ENCODE results near the gene FLT3. TPM values are rescaled to one million over a fixed set of nuclear protein-coding genes. Genes with fewer than 3 reads are reported as not detected.
"Not testable (repeated sequence)": the region's sequence is repeated elsewhere in the genome, so short reads cannot be mapped to it uniquely, and the experiment has no call there.

FLT3 gene
- polyA plus RNA-seq, 3 donors, result 0.19 to 1.8 TPM; not detected in 1

DNA sequence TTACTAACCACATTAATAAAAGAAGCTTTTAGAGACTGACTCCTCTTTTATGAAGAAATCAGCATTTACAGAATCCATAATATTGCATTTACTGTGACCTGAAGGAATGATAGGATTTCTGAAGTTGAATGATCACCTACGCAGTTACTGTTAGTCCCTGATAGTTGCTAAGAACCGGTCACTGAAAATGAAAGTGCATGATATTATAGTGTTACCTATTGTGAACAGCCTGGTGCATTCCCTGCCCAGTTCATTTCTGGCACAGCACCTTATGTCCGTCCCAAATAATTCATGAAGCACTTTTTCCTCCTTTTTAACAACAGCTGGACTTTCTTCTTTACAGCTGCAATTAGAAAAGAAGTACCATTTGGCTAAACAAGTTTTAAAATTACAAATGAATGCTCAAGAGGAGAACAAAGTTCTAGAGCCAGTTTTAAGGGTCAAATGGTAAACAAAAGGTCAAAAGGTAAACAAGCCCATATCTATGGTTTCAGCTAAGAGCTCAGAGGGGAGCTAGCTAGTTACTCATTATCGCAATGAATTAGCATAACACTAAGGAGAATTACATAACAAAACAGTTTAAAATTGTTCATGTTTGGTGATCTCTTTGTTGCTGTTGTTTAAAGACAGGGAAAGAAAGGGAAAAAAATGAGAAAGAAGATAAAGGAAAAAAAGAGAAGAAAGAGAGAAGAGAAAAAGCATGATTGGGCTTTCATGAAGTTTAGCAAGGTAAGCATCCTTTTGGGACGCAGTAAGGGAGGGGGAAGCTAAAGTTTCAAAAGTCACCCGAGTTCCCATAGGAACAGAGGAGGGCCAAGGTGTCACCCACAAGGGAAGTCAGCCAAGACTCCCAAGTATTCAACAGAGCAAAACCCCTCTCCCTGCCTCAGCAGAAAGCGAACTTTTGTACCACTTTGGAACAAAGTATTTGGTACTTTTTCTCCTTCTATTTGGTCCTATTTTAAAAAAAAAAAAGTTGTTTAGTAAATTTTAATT is 50.2 kb downstream of the FLT3 start:
- WGBS, 3 donors, result 28 to 52% (median 49%) methylated on average over 7 of the region's 7 CpGs
- H3K27ac ChIP-seq (ENCODE audit: low read depth, low read length), result no peak overlapping the region

DNA sequence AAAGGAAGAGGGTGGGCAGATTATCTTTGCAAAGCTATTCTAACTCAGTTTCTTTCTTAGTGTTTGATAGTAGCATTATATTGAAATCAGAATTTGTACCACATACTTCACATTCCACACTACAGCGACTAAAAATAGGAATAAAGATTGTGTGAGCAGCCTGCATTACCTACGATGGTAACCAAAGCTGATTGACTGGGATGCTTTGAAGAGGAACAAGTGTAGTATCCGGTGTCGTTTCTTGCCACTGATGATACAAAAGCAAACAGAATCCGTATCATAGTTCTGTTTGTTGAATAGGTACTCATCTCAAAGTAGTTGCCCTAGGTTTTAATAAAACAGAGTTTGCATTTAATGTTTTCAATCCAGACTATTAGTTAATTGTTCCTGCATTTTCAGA is 51.2 kb downstream of the FLT3 start:
- no peak overlapping the region for H3K27ac ChIP-seq (ENCODE audit: low read depth, low read length)
- WGBS, 3 donors, result 53 to 66% (median 66%) methylated on average over 5 of the region's 5 CpGs

DNA sequence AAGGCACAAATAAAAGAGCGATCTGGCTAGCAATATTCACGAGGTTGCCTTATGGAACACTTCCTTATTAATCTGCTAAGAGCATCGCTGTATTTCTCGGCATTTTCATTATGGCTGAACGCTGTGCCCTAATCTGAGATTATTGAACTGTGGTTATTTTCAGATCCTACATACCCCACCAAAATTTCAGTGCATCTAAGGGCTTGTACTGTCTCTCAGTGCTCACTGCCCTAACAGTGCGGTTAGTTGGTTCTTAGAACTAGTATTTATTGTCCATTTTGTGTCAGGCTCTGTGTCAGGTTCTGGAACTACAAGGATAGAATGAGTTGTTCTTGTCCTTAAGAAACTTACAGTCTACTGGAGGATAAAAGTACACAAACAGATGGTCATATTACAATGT is 51.6 kb downstream of the FLT3 start:
- H3K27ac ChIP-seq (ENCODE audit: low read depth, low read length), result no peak overlapping the region
- 73 to 84% (median 84%) methylated on average over 6 of the region's 6 CpGs for WGBS, 3 donors

DNA sequence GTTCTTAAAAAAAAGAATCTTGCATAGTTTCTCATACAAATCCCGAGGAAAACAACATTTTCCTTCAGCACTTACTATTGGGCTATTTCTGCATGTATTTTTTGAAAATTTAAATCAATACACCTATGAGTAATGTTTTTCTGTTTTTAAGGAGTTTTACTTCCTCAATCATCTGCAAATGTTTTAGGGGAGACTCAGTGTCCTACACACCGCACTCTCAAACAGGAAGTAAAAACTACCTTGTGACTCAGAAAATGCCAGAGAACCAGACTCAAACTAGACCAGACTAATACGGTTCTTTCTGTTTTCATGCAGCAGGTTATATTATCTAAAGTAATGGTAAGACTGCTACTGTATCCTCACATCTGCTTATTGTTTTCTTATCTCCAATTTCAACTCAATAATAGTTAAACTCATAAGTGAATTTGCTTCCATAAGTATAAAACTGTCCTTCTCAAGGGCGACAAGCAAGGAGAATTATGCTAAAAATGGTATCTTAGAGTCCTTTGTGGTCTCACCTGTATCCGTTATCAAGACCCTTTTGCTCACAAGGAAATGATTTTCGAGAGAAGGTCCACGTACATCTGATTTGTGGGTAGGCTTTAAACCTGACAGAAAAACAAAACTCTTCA is 52.5 kb downstream of the FLT3 start:
- 60 to 73% (median 63%) methylated on average over 7 of the region's 7 CpGs for WGBS, 3 donors

DNA sequence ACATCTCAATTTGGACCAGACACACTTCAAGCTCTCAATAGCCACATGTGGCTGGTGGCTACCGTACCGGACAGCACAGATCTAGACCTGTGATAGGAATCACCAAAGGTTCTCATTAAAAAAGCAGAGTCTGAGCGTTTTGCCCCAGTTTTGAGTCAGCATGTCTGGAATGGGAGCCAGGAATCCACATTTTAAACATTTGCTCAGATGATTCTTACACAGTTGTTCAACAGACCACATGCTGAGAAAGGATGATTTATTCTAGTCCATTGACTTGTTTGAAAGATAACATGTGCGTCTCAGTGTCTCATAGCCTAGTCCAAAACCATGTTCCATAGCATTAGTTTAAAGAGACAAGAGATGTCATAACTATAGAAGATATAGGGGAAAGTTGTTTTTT is 53.4 kb downstream of the FLT3 start:
- no peak overlapping the region for H3K27ac ChIP-seq (ENCODE audit: low read depth, low read length)
- WGBS, 3 donors, result 57 to 82% (median 65%) methylated on average over 4 of the region's 4 CpGs

More for the DNA sequence above, 52.5 kb downstream of the FLT3 start:
- no peak overlapping the region for H3K27ac ChIP-seq (ENCODE audit: low read depth, low read length)

DNA sequence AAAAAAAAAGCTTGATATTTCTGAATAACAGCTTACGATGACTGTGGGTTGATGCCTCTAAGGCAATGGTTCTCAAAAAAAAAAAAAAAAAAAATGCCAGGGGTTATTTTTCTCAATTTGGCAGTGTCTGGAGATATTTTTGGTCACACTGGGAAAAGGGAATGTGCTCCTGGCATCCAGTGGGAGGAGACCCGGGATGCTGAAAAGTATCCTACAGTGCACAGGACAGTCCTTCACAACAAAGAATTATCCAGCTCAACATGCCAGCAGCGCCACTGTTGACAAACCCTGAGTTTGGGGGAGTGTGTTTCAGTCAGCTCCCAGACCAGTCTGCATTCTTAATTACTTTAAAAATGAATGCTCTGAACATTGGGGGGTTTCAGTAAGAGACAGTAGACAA is 54.5 kb downstream of the FLT3 start:
- H3K27ac ChIP-seq (ENCODE audit: low read depth, low read length), result no peak overlapping the region
- 77 to 83% (median 79%) methylated on average over 3 of the region's 3 CpGs for WGBS, 3 donors

DNA sequence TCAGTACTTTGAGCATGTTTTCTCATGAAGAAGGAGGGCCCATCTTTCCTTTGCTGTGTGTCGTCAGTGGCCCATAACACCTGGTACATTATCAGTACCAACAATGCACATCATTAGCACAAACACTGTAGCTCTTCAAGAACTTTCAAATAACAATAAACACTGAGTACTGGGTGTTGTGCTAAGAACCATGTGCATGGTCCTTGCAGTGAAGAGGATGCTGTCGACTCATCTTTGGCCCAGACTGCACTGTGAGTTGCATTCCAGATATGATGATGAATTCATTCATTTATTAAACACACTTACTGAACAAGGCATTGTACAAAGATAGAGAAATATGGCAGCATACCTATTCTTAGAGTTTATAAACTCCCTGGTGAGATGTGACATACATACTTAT is 55.8 kb downstream of the FLT3 start:
- H3K27ac ChIP-seq (ENCODE audit: low read depth, low read length), result no peak overlapping the region
- WGBS, 3 donors, result 89 to 94% (median 91%) methylated on average over 2 of the region's 2 CpGs

DNA sequence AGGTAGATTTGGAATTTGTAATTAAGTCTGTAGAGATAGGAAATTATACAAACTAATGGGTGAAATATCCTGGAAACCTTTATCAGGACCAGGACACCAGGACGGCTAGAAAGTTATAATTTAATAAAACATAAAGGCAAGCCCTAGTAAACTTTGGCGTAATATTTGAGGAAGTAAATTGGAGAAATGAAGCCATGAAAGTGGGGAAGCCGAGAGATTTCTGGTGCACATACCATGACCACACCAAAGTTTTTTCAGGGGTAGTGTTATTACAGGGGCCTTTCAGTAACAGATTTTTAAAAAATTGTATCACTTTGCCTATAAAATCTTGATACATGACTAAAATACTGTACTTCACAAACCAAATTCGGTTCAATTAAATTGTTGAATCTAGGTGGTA is 57.2 kb downstream of the FLT3 start:
- H3K27ac ChIP-seq (ENCODE audit: low read depth, low read length), result no peak overlapping the region
- WGBS, 3 donors, result 62 to 82% (median 65%) methylated on average over 4 of the region's 4 CpGs

DNA sequence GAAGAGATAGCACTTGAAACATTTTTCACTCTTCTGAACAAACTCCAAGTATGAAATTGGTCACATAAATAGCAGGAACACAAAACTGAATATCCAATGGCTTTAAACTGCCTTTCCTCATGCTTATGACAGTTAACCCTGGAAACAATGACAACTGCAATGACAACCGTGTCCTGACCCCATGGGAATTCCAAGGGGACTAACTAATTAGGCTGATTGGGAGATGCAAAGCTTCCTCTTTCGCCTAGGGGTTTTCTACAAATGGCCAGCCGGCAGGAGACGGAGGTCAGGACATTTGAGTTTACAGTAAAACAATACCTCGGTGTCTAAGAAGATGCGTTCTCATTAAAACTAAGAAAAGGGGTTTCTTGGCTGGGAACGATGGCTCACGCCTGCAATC is 58.9 kb downstream of the FLT3 start:
- no peak overlapping the region for H3K27ac ChIP-seq (ENCODE audit: low read depth, low read length)
- 66 to 74% (median 69%) methylated on average over 8 of the region's 8 CpGs for WGBS, 3 donors

DNA sequence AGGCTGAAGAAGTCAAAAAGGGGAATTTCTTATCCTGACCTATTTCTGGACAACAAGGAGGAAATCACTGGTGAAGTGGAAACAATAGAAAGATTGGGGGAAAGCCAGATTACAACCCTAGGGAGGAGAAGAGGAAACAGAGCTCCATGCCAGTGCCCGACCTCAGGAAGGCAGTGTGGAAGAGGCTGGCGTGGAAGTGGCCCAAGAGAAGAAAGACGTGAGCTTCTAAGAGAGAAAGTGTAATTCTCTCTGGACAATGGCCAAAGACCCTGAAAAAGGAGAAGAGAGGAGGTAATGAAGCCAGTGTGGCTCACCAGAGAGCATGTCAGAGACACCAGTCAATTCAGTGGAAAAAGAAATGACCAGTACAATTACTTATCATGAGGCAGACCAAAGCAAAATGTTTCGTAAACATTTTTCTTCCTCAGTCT is 59.3 kb downstream of the FLT3 start:
- 36 to 74% (median 37%) methylated on average over 4 of the region's 4 CpGs for WGBS, 3 donors
- H3K27ac ChIP-seq (ENCODE audit: low read depth, low read length), result no peak overlapping the region

DNA sequence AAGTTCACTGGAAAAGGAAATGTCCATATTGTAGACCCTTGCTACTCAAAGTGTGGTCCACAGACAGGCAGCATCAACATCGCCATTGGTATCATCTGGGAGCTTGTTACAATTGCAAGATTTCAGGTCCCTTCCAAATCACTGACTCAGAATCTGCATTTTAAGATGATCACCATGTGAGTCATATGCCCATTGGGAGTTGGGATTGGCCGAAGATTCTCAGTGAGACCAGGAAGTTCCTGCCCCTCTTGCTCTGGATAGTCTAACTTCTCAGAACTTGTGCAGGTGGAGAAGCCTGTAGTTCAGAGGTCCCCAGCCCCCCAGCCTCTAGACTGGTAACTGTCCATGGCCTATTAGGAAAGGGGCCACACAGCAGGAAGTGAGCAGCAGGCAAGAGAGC is 63.0 kb downstream of the FLT3 start:
- WGBS, 3 donors, result 51 to 83% (median 67%) methylated on average over 2 of the region's 2 CpGs
- H3K27ac ChIP-seq (ENCODE audit: low read depth, low read length), result no peak overlapping the region

DNA sequence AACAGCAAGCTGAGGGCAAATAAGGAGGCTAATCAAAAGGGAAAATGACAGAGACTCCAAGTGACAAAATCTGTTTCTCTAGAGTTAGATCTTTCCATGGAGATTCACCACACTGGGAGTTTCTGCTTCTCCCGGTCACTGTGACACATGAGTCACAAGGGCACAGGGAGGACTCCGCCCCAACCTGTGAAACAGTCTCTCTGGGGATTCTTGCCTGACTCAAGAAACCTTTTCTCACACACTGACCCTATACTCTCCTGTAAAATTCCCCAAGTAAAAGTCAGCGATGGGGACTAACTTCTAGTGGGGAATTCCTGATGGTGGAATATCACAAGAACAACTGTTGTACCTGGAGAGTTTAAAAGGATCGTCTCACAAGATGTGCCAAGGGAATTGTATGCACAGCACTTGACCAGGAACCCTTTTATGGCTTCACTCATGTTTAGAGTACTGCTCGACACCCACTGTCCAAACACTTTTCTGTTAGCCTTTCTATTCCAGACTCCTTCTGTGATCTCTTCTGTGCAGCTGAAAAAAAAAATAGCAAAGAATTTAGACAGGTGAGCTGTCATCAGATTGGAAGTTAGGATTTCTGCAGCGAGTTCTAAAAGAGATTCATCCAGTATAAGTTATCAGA is 65.1 kb downstream of the FLT3 start:
- WGBS, 3 donors, result 56 to 71% (median 68%) methylated on average over 6 of the region's 6 CpGs
- H3K27ac ChIP-seq (ENCODE audit: low read depth, low read length), result no peak overlapping the region

DNA sequence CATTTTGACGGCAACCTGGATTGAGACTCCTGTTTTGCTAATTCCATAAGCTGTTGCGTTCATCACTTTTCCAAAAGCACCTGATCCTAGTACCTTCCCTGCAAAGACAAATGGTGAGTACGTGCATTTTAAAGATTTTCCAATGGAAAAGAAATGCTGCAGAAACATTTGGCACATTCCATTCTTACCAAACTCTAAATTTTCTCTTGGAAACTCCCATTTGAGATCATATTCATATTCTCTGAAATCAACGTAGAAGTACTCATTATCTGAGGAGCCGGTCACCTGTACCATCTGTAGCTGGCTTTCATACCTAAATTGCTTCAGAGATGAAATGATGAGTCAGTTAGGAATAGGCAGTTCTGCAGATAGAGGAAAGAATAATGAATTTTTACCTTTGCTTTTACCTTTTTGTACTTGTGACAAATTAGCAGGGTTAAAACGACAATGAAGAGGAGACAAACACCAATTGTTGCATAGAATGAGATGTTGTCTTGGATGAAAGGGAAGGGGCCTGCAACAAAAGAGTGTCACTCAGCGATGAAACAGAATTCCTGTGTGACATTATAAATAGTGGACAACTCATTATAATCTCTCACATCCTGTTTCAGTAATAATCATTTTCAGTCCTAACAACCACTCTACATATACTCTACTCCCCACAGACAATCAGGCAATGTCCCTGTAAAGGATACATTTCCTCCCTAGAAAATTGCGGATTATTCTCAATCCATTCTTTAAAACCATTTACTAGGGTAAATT is 66.3 kb downstream of the FLT3 start:
- WGBS, 3 donors, result 82 to 90% (median 88%) methylated on average over 8 of the region's 8 CpGs
- H3K27ac ChIP-seq (ENCODE audit: low read depth, low read length), result no peak overlapping the region

DNA sequence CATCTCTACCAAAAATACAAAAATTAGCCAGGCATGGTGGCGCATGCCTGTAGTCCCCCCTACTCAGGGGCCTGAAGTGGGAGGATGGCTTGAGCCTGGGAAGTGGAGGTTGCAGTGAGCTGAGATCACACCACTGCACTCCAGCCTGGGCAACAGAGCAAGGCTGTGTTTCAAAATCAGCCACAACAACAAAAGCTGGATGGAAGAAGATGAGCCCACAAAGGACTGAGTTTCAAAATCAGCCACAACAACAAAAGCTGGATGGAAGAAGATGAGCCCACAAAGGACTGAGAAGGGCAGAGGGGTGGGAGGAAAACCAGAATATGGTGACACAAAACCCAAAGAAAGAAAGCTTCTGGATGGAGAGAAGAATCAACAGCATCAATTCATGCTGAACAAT is 67.9 kb downstream of the FLT3 start:
- not testable (repeated sequence) for H3K27ac ChIP-seq (ENCODE audit: low read depth, low read length)
- 82 to 100% (median 90%) methylated on average over 1 of the region's 1 CpG for WGBS, 3 donors

DNA sequence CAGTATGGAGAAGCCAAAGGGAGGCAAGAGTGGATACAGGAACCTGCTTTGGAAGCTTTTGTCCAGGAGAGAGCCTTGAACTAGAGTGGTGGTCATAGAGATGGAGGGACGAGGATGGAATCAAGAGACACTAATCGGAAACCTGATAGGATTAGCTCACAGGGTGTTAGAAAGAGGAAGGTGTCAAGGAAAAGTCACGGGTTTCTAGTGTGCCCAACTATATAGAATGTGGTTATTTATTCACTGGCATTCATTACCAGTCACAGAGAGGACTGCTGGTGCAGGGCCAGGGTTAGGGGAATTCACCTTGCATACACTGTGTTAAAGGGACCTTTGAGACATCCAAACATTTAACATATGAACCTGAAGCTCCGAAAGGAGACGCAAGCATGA is 68.5 kb downstream of the FLT3 start:
- 65 to 85% (median 68%) methylated on average over 5 of the region's 5 CpGs for WGBS, 3 donors
- H3K27ac ChIP-seq (ENCODE audit: low read depth, low read length), result no peak overlapping the region

DNA sequence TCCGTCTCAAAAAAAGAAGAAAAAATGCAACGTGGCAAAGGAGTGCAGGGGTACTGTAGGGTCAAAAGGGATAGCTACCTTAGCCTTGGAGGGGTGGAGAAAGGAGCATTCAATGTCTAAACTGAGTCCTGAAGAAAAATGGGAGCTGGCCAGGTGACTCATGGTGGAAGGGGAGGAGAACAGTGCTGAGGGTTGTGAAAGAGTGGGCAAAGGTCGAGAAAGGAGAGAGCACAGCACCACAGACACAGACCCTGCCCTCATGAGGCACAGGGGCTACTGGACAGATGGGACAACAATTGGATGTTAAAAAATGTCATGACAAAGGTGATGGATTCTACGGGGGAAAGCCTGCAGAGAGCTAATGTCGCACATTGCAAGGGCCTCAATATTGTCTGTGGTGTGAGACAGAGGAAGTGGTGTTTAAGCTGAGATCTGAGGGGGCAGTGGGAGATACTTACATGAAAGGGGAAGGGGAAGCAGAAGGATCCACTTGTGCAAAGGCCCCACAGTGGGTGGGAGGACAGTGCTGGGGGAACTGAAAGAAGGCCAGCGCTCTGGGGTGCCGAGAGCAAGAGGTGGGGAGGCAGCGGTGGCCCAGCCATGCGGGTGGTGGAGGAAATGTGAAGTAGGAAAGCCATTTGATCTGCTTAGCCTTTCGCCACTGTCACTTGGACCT is 69.0 kb downstream of the FLT3 start:
- 61 to 86% (median 65%) methylated on average over 10 of the region's 10 CpGs for WGBS, 3 donors
- no peak overlapping the region for H3K27ac ChIP-seq (ENCODE audit: low read depth, low read length)

DNA sequence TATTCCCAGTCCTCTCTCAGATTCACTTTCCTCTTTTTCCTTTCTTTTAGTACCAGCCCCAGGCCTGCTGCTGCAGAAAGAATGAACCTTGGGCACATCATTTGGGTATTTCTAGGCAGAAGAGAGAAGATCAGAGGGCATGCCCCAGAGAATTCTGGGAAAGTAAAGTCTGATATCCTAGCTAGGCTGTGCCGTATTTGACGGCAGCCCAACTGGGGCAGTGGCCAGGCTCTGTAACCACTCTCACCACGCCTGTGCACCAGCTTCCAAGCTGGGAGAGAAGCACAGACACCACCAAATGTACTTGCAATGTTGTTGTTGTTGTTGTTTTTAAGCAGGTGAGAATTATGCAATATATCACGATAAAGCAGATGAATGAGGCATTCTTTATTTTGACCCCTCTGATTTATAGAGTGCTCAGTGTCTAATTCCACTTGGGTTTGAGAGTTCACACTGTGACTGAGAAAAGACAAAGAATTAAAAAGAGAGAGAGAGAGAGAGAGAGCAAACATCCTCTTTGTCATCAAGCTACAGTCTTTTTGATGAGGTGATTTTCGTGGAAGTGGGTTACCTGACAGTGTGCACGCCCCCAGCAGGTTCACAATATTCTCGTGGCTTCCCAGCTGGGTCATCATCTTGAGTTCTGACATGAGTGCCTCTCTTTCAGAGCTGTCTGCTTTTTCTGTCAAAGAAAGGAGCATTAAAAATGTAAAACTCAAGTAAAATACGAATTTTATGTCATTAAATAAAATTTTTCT is 72.6 kb downstream of the FLT3 start:
- WGBS, 3 donors, result 71 to 86% (median 79%) methylated on average over 8 of the region's 8 CpGs
- H3K27ac ChIP-seq (ENCODE audit: low read depth, low read length), result no peak overlapping the region
